D341Med (cell line): ENCODE data around the gene LRRFIP1.

Experiments used
- DNase-seq: peaks from one replicate; pipeline ENCODE4 v3.0.0; 2012; ENCODE audit warnings: low spot score

The LRRFIP1 gene

DNA sequence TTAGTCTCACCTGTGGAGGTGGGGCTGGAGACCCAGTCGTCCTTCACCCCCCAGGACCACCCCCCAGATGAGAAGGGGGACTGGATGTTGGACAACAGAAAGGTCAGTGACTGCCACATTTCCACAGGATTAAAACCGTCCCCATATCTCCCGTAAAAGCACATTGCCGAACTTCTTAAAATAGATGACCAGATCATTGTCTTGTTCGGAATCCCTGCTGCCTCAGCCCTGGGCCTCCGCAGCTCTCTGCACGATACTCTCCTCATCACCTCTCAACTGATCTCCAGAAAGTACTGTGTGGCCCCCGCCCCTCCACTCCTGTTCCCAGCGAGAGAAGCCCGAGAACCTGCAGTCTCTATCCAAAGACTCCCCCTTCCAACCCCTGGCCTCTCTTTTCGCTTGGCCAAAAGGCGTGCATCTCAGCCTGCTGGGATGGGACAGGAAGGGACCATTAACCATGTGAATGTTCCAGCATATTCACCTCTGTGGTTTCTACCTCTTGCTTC, 13.2 kb downstream of the LRRFIP1 start:
- no peak for DNase-seq

- no peak for DNase-seq
Measured at GRCh38 chr2:237642038-237642734, 14.8 kb downstream of the LRRFIP1 start.

GRCh38 chr2:237643066-237643465, 15.7 kb downstream of the LRRFIP1 start:
- DNase-seq, result no peak

- no peak for DNase-seq
Measured at GRCh38 chr2:237643582-237644380, 16.4 kb downstream of the LRRFIP1 start.

GRCh38 chr2:237644381-237644703, 17.0 kb downstream of the LRRFIP1 start:
- no peak for DNase-seq

GRCh38 chr2:237645261-237645660, 17.9 kb downstream of the LRRFIP1 start:
- no peak for DNase-seq

- no peak for DNase-seq
Measured at GRCh38 chr2:237647176-237648015, 20.0 kb downstream of the LRRFIP1 start.

DNA sequence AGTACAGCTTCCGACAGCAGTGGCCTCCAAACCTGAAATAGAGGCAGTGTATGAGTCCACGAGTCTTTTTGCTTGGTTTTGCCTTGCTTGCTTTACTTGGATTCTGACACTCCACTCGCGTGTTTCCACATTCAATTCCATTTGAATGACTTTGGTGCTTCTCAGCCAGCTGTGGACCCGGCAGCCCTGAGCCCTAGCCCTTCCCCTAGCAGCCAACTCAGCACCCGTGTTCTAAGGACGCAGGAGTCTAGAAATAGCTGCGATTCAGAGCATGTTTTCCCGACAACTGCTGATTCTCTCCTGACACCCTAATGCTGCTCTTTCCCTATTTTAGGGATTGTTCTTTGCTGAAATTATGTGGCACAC, 20.6 kb downstream of the LRRFIP1 start:
- DNase-seq, result no peak

GRCh38 chr2:237649541-237650454, 22.4 kb downstream of the LRRFIP1 start:
- DNase-seq, result no peak

GRCh38 chr2:237650455-237650850, 23.1 kb downstream of the LRRFIP1 start:
- DNase-seq, result no peak

GRCh38 chr2:237651761-237652160, 24.4 kb downstream of the LRRFIP1 start:
- no peak for DNase-seq

DNA sequence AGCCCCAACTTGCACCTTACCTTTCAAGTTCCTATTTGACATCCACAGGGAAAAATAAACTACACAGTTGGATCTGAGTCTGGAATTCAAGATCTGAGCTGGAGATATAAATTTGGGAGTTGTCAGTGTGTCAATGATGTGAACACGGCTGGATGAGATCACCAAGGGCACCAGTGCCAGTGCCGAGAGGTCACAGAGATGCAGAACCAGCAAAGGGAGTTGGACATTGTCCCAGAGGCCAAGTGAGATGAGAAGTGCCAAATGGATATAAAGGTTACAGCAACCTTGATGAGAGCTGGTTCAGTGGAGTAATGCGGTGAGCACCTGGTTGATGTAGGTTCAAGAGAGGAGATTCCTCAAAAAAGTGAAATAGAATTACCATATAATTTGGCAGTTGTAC, 24.8 kb downstream of the LRRFIP1 start:
- DNase-seq, result no peak

GRCh38 chr2:237652854-237653253, 25.5 kb downstream of the LRRFIP1 start:
- no peak for DNase-seq

DNA sequence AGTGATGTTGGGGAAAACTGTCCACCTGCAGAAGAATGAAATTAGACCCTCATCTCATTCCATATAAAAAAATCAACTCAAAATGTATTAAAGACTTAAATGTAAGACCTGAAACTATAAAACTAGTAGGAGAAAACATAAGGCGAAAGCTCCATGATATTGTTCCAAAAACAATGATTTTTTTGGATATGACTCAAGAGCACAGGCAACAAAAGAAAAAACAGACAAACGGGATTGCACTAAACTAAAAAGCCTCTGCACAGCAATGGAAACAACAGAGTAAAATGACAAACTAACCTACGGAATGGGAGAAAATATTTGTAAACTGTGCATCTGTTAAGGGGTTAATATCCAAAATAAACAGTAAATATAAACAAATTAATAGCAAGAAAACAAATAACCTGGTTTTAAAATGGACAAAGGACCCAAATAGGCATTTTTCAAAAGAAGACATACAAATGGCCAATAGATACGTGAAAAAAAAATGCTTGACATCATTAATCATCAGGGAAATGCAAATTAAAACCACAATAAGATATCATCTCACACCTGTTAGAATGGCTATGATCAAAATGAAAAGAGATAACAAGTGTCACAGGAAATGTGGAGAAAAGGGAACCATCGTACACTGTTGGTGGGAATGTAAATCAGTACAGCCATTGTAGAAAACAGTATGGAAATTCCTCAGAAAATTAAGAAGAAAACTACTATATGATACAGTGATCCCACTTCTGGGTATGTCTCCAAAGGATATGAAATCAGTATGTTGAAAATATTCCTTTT, 26.6 kb downstream of the LRRFIP1 start:
- DNase-seq, result no peak

DNA sequence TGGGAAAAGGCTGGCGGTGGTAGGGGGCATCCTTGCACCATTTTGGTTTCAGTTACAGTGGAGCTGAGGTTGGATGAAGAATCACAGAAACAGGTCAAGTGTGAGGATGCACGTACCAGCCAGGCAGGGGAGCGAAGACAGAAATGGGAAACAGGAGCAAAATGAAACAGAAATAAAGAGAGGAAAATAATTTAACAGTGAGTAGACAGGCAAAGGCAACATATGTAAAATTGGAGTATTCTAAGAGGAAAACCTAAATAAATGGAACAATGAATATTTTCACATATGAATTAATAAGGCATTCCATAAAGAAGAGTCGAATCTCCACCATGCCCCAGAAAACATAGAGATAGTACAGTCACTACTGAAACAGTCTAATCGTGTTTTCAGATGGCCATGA, 29.7 kb downstream of the LRRFIP1 start:
- DNase-seq, result no peak

DNA sequence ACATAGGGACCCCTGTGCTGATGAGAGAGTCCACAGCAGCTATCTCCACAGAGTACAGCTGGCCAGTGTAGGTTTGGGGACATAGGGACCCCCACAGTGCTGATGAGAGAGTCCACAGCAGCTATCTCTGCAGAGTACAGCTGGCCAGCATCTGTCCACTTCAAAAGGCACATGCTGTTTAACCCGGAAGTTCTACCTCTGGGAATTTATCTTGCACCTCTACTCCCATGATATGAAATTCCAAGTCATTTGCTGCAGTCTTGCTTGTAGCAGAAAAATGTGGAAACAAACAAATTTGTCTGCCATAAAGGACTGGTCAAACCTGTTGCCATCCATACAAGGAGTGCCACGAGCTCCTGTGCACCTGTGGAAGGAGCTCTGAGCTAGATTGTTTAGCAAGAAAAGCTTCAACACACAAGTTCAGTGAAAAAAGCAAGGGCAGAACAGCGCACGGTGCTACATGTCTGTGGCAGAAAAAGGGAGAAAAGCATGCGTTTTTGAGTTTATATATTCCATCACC, 33.1 kb downstream of the LRRFIP1 start:
- no peak for DNase-seq

GRCh38 chr2:237661270-237661669, 33.9 kb downstream of the LRRFIP1 start:
- no peak for DNase-seq

DNA sequence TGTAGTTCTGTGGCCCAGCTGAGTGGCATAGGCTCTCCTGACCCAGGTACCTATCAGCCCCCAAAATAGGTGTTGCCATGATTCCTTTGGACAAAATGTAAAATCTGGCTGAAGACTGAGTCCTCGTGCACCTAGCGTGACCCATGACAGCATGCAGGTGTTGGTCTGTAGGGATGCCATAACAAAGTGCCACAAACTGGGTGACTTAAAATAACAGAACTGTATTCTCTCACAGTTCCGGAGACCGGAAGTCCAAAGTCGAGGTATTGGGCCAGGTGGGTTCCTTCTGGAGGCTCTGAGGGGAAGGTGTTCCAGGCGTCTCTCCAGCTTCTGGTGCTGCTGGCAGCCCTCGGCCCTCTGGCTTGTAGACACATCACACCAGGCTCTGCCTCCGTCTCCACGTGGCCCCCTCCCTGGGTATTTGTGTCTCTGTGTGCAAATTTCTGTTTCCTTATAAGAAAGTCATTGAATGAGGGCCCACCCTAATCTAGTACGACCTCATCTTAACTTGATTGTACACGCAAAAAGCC, 34.5 kb downstream of the LRRFIP1 start:
- DNase-seq, result no peak

GRCh38 chr2:237662671-237663093, 35.3 kb downstream of the LRRFIP1 start:
- DNase-seq, result peak; percentile 59

GRCh38 chr2:237663517-237664110, 36.2 kb downstream of the LRRFIP1 start:
- DNase-seq, result no peak
